Vagina (tissue), 2 donors: Measurements from ENCODE around the gene SNRNP25.
"Not testable (repeated sequence)": the region's sequence is repeated elsewhere in the genome, so short reads cannot be mapped to it uniquely, and the experiment has no call there.

Experiments
- CTCF ChIP-seq, 3 experiments: fragments of 450-650 bp in 2 of 3; fragments of 200-600 bp in 1 of 3; sonication (generic) in 1 of 3; IDR thresholded peaks; one replicate each; pipeline ENCODE4 v1.5.1; 2017 to 2019; ENCODE audit warnings: antibody characterized with exemption in 3 of 3, mild to moderate bottlenecking in 2 of 3, moderate library complexity in 2 of 3
- POLR2A ChIP-seq, 2 donors: fragments of 450-650 bp; IDR thresholded peaks; one replicate each; pipeline ENCODE4 v1.6.1; 2017; ENCODE audit warnings: antibody characterized with exemption in 2 of 2, mild to moderate bottlenecking in 2 of 2, moderate library complexity in 2 of 2
- POLR2AphosphoS5 ChIP-seq, 2 donors: sonication (generic); formaldehyde crosslinking; IDR thresholded peaks; one replicate each; pipeline ENCODE4 v1.9.0; 2017; ENCODE audit warnings: antibody characterized with exemption in 2 of 2, mild to moderate bottlenecking in 2 of 2, low read depth in 1 of 2; ENCODE audit not compliant: insufficient read depth in 1 of 2

- not testable (repeated sequence) for TF ChIP-seq CTCF (IDR thresholded peaks at IDR 0.05); POLR2A (IDR thresholded peaks at IDR 0.05); POLR2AphosphoS5 (IDR thresholded peaks at IDR 0.05; ENCODE audit: insufficient read depth in 1 of 2, low read depth in 1 of 2)
Measured at GRCh38 chr16:46510-46909, 7.1 kb upstream of the SNRNP25 start.
